Karpas-422 (cell line): Measurements from ENCODE around the gene DEAF1. TPM values are rescaled to one million over a fixed set of nuclear protein-coding genes. Genes with fewer than 3 reads are reported as not detected.
"Not testable (repeated sequence)": the region's sequence is repeated elsewhere in the genome, so short reads cannot be mapped to it uniquely, and the experiment has no call there.

ENCODE experiments used
- DNase-seq: peaks from one replicate; pipeline ENCODE4 v3.0.0-alpha.2; 2015
- H2AFZ ChIP-seq: fragments of 200-600 bp; sonication (generic); 2 replicates; pipeline ENCODE4 v1.6.1; 2014; ENCODE audit warnings: antibody characterized with exemption, low read length, mixed read lengths
- H3K27ac ChIP-seq: fragments of 200-600 bp; sonication (generic); 2 replicates; pipeline ENCODE4 v1.5.1; 2014; ENCODE audit warnings: mild to moderate bottlenecking, low read length, moderate library complexity
- H3K27me3 ChIP-seq: fragments of 200-600 bp; sonication (generic); 2 replicates; pipeline ENCODE4 v1.6.1; 2014; ENCODE audit warnings: low read length, mixed read lengths
- H3K36me3 ChIP-seq: fragments of 200-600 bp; sonication (generic); 2 replicates; pipeline ENCODE4 v1.6.1; 2014; ENCODE audit warnings: low read length, mixed read lengths; ENCODE audit not compliant: insufficient read depth
- H3K4me1 ChIP-seq: fragments of 200-600 bp; sonication (generic); 2 replicates; pipeline ENCODE4 v1.6.1; 2014; ENCODE audit warnings: mild to moderate bottlenecking, low read length, mixed read lengths
- H3K4me2 ChIP-seq: fragments of 200-600 bp; sonication (generic); 2 replicates; pipeline ENCODE4 v1.6.1; 2014; ENCODE audit warnings: low read length, low read depth, mild to moderate bottlenecking; ENCODE audit not compliant: poor library complexity, severe bottlenecking
- H3K4me3 ChIP-seq: fragments of 200-600 bp; sonication (generic); 2 replicates; pipeline ENCODE4 v1.5.1; 2014; ENCODE audit warnings: mild to moderate bottlenecking, antibody characterized with exemption, low read length, mixed read lengths
- H3K79me2 ChIP-seq: fragments of 200-600 bp; sonication (generic); 2 replicates; pipeline ENCODE4 v1.6.1; 2014; ENCODE audit warnings: mild to moderate bottlenecking, low read length, mixed read lengths
- H3K9ac ChIP-seq: fragments of 200-600 bp; sonication (generic); 2 replicates; pipeline ENCODE4 v1.6.0; 2014; ENCODE audit warnings: low read length
- H3K9me2 ChIP-seq: fragments of 200-600 bp; sonication (generic), shearing (Covaris generic); replicated peaks from 2 replicates; pipeline ENCODE4 v1.6.0; 2014; ENCODE audit warnings: mild to moderate bottlenecking, low read length, moderate library complexity; ENCODE audit not compliant: insufficient read depth
- H3K9me3 ChIP-seq: fragments of 300-700, 200-600 bp; sonication (generic); 2 replicates; pipeline ENCODE4 v1.6.1; 2014; ENCODE audit warnings: low read length, mixed read lengths
- H4K20me1 ChIP-seq: fragments of 200-600 bp; sonication (generic); 2 replicates; pipeline ENCODE4 v1.6.1; 2014; ENCODE audit warnings: mild to moderate bottlenecking, antibody characterized with exemption, low read length, low read depth; ENCODE audit not compliant: insufficient read depth
- total RNA-seq: library from RNA; depleted of rRNA; stranded (reverse); fragments of >200 nt; shearing (Covaris generic); gene quantifications from 2 replicates; pipeline ENCODE4 v1.2.3, GENCODE V29; 2014; ENCODE audit warnings: low replicate concordance; rRNA removed

The DEAF1 gene, protein sequence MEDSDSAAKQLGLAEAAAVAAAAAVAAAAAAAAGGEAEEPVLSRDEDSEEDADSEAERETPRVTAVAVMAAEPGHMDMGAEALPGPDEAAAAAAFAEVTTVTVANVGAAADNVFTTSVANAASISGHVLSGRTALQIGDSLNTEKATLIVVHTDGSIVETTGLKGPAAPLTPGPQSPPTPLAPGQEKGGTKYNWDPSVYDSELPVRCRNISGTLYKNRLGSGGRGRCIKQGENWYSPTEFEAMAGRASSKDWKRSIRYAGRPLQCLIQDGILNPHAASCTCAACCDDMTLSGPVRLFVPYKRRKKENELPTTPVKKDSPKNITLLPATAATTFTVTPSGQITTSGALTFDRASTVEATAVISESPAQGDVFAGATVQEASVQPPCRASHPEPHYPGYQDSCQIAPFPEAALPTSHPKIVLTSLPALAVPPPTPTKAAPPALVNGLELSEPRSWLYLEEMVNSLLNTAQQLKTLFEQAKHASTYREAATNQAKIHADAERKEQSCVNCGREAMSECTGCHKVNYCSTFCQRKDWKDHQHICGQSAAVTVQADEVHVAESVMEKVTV
- 35.9 and 57.3 TPM in 2 replicates for total RNA-seq

DNA sequence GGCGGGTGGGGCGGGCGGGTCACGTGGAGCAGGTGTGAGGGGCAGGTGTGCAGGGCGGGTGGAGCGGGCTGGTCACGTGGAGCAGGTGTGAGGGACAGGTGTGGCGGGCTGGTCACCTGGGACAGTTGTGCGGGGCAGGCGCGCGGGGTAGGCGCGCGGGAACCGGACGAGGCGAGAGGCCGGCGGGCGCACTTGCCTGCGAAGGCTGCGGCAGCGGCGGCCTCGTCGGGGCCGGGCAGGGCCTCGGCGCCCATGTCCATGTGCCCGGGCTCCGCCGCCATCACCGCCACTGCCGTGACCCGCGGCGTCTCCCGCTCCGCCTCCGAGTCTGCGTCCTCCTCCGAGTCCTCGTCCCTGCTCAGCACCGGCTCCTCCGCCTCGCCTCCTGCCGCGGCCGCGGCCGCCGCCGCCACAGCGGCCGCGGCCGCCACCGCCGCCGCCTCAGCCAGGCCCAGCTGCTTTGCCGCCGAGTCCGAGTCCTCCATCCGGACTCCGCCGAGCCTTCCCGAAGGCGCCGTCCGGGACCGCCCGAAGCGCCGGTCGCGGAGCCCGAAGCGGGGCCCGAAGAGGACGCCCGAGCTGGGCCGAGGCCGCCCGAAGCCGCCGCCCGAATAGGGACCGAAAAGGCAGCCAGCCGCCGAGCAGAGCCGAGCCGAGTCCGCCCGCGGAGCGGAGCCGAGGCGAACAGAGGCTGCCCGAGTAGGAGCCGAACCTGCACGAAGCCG lies at the start of gene DEAF1:
TSS of gene DEAF1 (minus strand) at position 660 of the 725 bp plus-strand sequence. CDS start at position 485, 175 bp downstream.
- Histone ChIP-seq H4K20me1 (0 out of 2 replicates have a peak, but pooled peaks cover 7% of the 10 kb centered on the region), H3K36me3 (no peaks in the 10 kb centered on the region), H2AFZ (peak within 1 kb of the TSS; percentile 97; the same call in 1 of the 2 replicates), H3K27me3 (no peaks in the 10 kb centered on the region), H3K27ac (peak within 1 kb of the TSS; percentile 96), H3K4me3 (peak within 1 kb of the TSS; percentile 84), H3K9me3 (no peaks in the 10 kb centered on the region), H3K4me2 (peak within 1 kb of the TSS; percentile 78), H3K9ac (peak within 1 kb of the TSS; percentile 90), H3K79me2 (peaks cover 37% of the 10 kb centered on the region), H3K4me1 (peaks cover 40% of the 10 kb centered on the region), H3K9me2 (no peaks in the 10 kb centered on the region)
- peak; percentile 99 for DNase-seq

DNA sequence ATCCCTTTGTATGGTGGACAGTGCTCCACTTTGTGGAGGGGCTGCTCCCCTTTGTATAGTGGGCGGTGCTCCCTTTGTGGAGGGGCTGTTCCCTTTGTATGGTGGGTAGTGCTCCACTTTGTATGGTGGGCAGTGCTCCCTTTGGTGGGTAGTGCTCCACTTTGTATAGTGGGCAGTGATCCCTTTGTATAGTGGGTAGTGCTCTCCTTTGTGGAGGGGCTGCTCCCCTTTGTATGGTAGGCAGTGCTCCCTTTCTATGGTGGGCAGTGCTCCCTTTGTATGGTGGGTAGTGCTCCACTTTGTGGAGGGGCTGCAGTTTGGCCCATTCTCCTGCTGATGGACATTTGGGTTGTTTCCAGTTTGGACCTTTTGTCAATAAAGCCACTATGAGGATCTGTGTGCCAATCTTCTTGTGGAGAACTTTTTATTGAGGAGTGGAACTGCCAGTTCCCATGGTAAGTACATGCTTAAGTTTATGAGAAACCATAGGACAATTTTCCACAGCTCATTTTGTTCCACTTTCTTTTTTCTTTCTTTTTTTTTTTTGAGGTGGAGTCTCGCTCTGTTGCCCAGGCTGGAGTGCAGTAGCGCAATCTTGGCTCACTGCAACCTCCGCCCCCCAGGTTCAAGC lies 47.7 kb upstream of the DEAF1 start:
- Histone ChIP-seq H3K9me2 (no peaks in the 10 kb centered on the region), H3K4me1 (peaks cover 8% of the 10 kb centered on the region), H4K20me1 (no peaks in the 10 kb centered on the region; the same call in 1 of the 2 replicates), H3K79me2 (peaks cover 5% of the 10 kb centered on the region), H3K4me3 (no peak overlapping the region), H3K9me3 (no peaks in the 10 kb centered on the region), H2AFZ (no peak overlapping the region), H3K9ac (no peak overlapping the region), H3K36me3 (no peaks in the 10 kb centered on the region), H3K27ac (no peak overlapping the region), H3K4me2 (no peak overlapping the region), H3K27me3 (no peaks in the 10 kb centered on the region)
- DNase-seq: no peak

DNA sequence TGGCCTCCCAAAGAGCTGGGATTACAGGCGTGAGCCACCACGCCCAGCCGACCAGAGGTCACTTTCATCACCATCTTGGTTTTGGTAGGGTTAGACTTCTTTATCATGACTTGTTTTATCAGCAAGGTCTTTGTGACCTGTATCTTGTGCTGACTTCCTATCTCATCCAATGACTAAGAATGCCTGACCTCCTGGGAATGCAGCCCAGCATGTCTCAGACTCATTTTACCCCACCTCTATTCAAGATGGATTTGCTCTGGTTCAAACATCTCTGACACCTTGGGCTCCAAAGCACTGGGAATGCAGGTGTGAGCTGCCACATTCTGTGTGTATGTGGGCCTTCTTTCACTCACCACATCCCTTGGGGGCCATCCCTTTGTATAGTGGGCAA lies 47.1 kb upstream of the DEAF1 start:
- H3K9me2 ChIP-seq: no peaks in the 10 kb centered on the region
- no peak overlapping the region for H3K4me3 ChIP-seq
- no peaks in the 10 kb centered on the region for H3K27me3 ChIP-seq
- no peak overlapping the region for H3K9ac ChIP-seq
- no peak for DNase-seq
- no peaks in the 10 kb centered on the region for H3K36me3 ChIP-seq
- H4K20me1 ChIP-seq: no peaks in the 10 kb centered on the region
- H3K9me3 ChIP-seq: no peaks in the 10 kb centered on the region
- H3K4me2 ChIP-seq: no peak overlapping the region
- H3K27ac ChIP-seq: no peak overlapping the region
- H3K79me2 ChIP-seq: no peaks in the 10 kb centered on the region
- peaks cover 8% of the 10 kb centered on the region for H3K4me1 ChIP-seq
- no peak overlapping the region for H2AFZ ChIP-seq

DNA sequence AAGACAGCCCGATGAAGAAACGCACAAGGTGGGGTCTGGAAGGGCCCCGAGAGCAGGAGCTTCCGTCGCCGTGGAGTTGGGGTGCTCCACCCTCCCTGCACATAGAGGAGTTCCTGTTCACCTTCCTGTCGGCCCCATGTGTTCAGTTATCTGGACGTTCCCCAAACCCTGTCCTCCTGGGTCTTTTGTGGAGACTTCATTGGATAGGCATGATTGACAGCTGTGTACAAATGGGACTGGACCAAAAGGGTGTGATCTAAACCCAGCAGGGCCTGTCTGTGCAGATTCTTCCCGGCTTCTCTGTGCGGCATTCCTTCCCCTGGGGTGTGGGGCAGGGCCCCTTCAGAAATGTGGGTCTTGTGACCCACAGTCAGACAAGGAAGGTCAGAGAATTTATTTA lies 42.9 kb upstream of the DEAF1 start:
- not testable (repeated sequence) for H3K27me3 ChIP-seq, DNase-seq, H2AFZ ChIP-seq, H3K4me2 ChIP-seq, H3K9me2 ChIP-seq, H3K79me2 ChIP-seq, H3K4me1 ChIP-seq, H3K9me3 ChIP-seq, H4K20me1 ChIP-seq, H3K27ac ChIP-seq, H3K4me3 ChIP-seq, H3K36me3 ChIP-seq, H3K9ac ChIP-seq

DNA sequence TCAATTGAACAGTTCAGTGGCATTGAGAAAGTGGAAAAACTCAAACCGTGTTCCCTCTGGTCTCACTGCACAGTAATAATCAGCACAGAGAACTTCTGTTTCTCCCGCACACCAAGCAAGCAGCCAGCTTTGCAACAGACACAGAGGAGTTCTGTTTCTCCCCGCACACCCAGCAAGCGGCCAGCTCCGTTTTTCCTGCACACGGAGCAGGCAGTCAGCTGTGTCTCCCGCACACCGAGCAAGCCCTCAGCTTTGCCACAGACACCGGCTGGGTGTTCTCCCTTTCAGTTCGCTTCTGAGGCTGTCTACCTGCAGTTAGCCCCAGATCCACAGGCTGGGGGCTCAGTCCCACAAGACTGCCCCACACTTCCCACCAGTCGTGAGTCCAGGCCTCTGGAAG lies 42.3 kb upstream of the DEAF1 start:
- H3K79me2 ChIP-seq: no peaks in the 10 kb centered on the region
- H3K9ac ChIP-seq: no peak overlapping the region
- H3K4me2 ChIP-seq: no peak overlapping the region
- no peak for DNase-seq
- H3K4me1 ChIP-seq: no peaks in the 10 kb centered on the region
- H4K20me1 ChIP-seq: no peaks in the 10 kb centered on the region
- no peak overlapping the region for H3K27ac ChIP-seq
- H3K27me3 ChIP-seq: no peaks in the 10 kb centered on the region
- no peak overlapping the region for H3K4me3 ChIP-seq
- H3K9me2 ChIP-seq: no peaks in the 10 kb centered on the region
- no peaks in the 10 kb centered on the region for H3K36me3 ChIP-seq
- H2AFZ ChIP-seq: no peak overlapping the region
- no peaks in the 10 kb centered on the region for H3K9me3 ChIP-seq

DNA sequence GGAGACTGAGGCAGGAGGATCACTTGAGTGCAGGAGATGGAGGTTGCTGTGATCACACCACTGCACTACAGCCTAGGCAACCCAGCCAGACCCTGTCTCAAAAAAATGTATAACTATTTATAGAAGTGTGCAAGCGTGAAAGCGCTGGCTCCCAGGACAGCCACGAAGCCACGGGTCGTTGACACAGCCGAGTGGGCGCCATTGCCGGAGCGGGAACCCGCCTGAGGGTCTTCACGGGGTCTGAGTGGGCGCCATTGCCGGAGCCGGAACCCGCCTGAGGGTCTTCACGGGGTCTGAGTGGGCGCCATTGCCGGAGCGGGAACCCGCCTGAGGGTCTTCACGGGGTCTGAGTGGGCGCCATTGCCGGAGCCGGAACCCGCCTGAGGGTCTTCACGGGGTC lies 39.5 kb upstream of the DEAF1 start:
- not testable (repeated sequence) for H3K9ac ChIP-seq, H3K4me3 ChIP-seq, H4K20me1 ChIP-seq, H3K4me2 ChIP-seq, H3K9me2 ChIP-seq, H3K27me3 ChIP-seq, H3K27ac ChIP-seq, H3K4me1 ChIP-seq, H3K36me3 ChIP-seq, DNase-seq, H3K79me2 ChIP-seq, H3K9me3 ChIP-seq, H2AFZ ChIP-seq

DNA sequence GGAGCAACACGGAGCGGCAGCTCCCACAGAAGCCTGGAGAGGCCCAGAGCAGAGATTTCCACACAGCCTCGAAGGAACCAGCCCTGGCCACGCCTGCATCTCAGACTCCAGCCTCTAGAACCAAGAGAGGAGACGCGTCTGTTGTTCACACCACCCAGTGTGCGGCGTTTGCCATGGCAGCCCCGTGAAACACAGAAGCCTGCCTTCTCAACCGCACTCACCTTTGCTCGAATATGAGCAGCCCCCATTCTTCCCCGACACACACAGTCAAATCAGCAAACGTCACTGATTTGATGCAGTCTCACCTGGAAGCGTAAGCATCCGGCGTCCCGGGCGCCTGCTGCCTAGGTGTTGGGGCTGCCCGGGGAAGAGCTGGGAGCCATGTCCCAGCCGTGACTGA lies 38.0 kb upstream of the DEAF1 start:
- Histone ChIP-seq H3K36me3 (no peaks in the 10 kb centered on the region), H3K9me3 (no peaks in the 10 kb centered on the region), H3K27ac (no peak overlapping the region), H3K4me2 (no peak overlapping the region), H3K9me2 (no peaks in the 10 kb centered on the region), H3K4me1 (peaks cover 10% of the 10 kb centered on the region), H3K4me3 (no peak overlapping the region), H2AFZ (no peak overlapping the region), H3K27me3 (no peaks in the 10 kb centered on the region), H3K79me2 (no peaks in the 10 kb centered on the region), H3K9ac (no peak overlapping the region), H4K20me1 (no peaks in the 10 kb centered on the region)
- DNase-seq: no peak
